CD8-positive, alpha-beta memory T cell (primary cell): Measurements from ENCODE around the gene CAPN11. TPM values are rescaled to one million over a fixed set of nuclear protein-coding genes. Genes with fewer than 3 reads are reported as not detected.
A peak's percentile ranks its signal among the peaks of the same experiment; 100 is the strongest.

Experiments used
- CTCF ChIA-PET: fragments of 350-600 bp; sonication (Branson Sonifier 250); formaldehyde crosslinking; loops from one replicate; lab custom pipeline; 2021; ENCODE audit warnings: antibody characterized with exemption; lab: Charles Lee
- POLR2A ChIA-PET: fragments of 350-600 bp; sonication (Branson Sonifier 250); formaldehyde crosslinking; loops from one replicate; lab custom pipeline; 2021; ENCODE audit warnings: antibody characterized with exemption; lab: Charles Lee
- DNase-seq, 5 donors: peaks; one replicate each; pipeline versions ENCODE4 v3.0.0 to v3.0.0-alpha.2; 2020 to 2022; ENCODE audit warnings: mixed read lengths in 1 of 5
- H3K27ac ChIP-seq: one replicate; pipeline ENCODE4 v1.7.0; 2013; ENCODE audit warnings: low read depth, mild to moderate bottlenecking, low read length, moderate library complexity
- H3K27me3 ChIP-seq: 2 replicates; pipeline ENCODE4 v1.7.0; 2013; ENCODE audit warnings: low read length, mild to moderate bottlenecking; ENCODE audit not compliant: insufficient read depth, poor library complexity, severe bottlenecking
- H3K36me3 ChIP-seq: 2 replicates; pipeline ENCODE4 v1.7.0; 2013; ENCODE audit warnings: mild to moderate bottlenecking, low read length, moderate library complexity; ENCODE audit not compliant: insufficient read depth
- H3K4me1 ChIP-seq: 2 replicates; pipeline ENCODE4 v1.7.0; 2013; ENCODE audit warnings: mild to moderate bottlenecking, low read length, moderate library complexity; ENCODE audit not compliant: insufficient read depth
- H3K4me3 ChIP-seq: 2 replicates; pipeline ENCODE4 v1.7.0; 2013; ENCODE audit warnings: mild to moderate bottlenecking, low read length
- H3K9me3 ChIP-seq: 2 replicates; pipeline ENCODE4 v1.7.0; 2013; ENCODE audit warnings: mild to moderate bottlenecking, low read length
- H3K27ac Mint-ChIP-seq, 8 donors: one replicate each; pipeline ENCODE4 v1.8.0; 2020 to 2021; ENCODE audit warnings: mixed read lengths in 8 of 8, mild to moderate bottlenecking in 6 of 8, inconsistent platforms in 3 of 8, moderate library complexity in 3 of 8
- H3K27me3 Mint-ChIP-seq, 2 donors: one replicate each; pipeline ENCODE4 v1.8.0; 2020 to 2021; ENCODE audit warnings: mixed read lengths in 2 of 2, mild to moderate bottlenecking in 1 of 2, moderate library complexity in 1 of 2
- H3K36me3 Mint-ChIP-seq, 3 donors: one replicate each; pipeline ENCODE4 v1.8.0; 2020 to 2021; ENCODE audit warnings: mixed read lengths in 3 of 3, inconsistent platforms in 1 of 3, mild to moderate bottlenecking in 1 of 3
- H3K4me1 Mint-ChIP-seq, 3 donors: one replicate each; pipeline ENCODE4 v1.8.0; 2020 to 2021; ENCODE audit warnings: mixed read lengths in 3 of 3, inconsistent platforms in 1 of 3, mild to moderate bottlenecking in 1 of 3
- H3K4me3 Mint-ChIP-seq, 7 donors: one replicate each; pipeline ENCODE4 v1.8.0; 2020 to 2021; ENCODE audit warnings: mixed read lengths in 7 of 7, mild to moderate bottlenecking in 6 of 7, moderate library complexity in 4 of 7, inconsistent platforms in 2 of 7
- H3K9me3 Mint-ChIP-seq, 5 donors: one replicate each; pipeline ENCODE4 v1.8.0; 2020 to 2022; ENCODE audit warnings: mixed read lengths in 5 of 5, mild to moderate bottlenecking in 3 of 5, moderate library complexity in 2 of 5, inconsistent platforms in 1 of 5
- polyA plus RNA-seq: library from polyadenylated mRNA; unstranded; fragments of 300-500 nt; fragmentation: Illumina TruSeq; gene quantifications from one replicate; pipeline ENCODE4 v1.2.3, GENCODE V29; 2021
- total RNA-seq, 2 experiments: library from RNA; stranded (reverse); gene quantifications; one replicate each; pipeline ENCODE4 v1.2.3, GENCODE V29; 2021

Gene CAPN11
- total and polyA plus RNA-seq, 3 experiments from 2014 or later = not detected

- ChIA-PET CTCF (interaction anchor here (1.5 kb wide), 1 partner anchor 140 kb away, joined by 3 read pairs; no protein-coding TSS in a partner anchor), POLR2A (interaction anchor here (0.6 kb wide), 1 partner anchor 9 kb away, joined by 3 read pairs; no protein-coding TSS in a partner anchor)
- H3K36me3 Mint-ChIP-seq = peaks cover 0 to 3% (median 0%) of the 10 kb centered on the region in 3 donors
Observed at GRCh38 chr6:44198684-44199083, 40.1 kb downstream of the CAPN11 start.

GRCh38 chr6:44199883-44200282, 41.3 kb downstream of the CAPN11 start:
- no peak overlapping the region for H3K4me3 ChIP-seq
- no peaks in the 10 kb centered on the region for H3K4me1 ChIP-seq
- H3K27me3 Mint-ChIP-seq = peaks cover 9 to 23% of the 10 kb centered on the region in 2 donors
- no peaks in the 10 kb centered on the region for H3K4me1 Mint-ChIP-seq
- H3K9me3 Mint-ChIP-seq = no peaks in the 10 kb centered on the region
- no peak overlapping the region for H3K4me3 Mint-ChIP-seq
- no peaks in the 10 kb centered on the region for H3K9me3 ChIP-seq
- H3K36me3 ChIP-seq = no peaks in the 10 kb centered on the region
- no peak overlapping the region for H3K27ac Mint-ChIP-seq
- ChIA-PET CTCF (interaction anchor here (1.5 kb wide), 1 partner anchor 139 kb away, joined by 3 read pairs; no protein-coding TSS in a partner anchor), POLR2A (no interaction called here)
- peaks cover 0 to 3% (median 0%) of the 10 kb centered on the region in 3 donors for H3K36me3 Mint-ChIP-seq
- no peaks in the 10 kb centered on the region for H3K27me3 ChIP-seq
- DNase-seq = no peak
- no peak overlapping the region for H3K27ac ChIP-seq

More at GRCh38 chr6:44198684-44199083, 40.1 kb downstream of the CAPN11 start:
- no peak overlapping the region for H3K27ac ChIP-seq
- Mint-ChIP-seq H3K4me3 (no peak overlapping the region), H3K27me3 (peaks cover 12 to 25% of the 10 kb centered on the region in 2 donors), H3K27ac (no peak overlapping the region), H3K9me3 (no peaks in the 10 kb centered on the region), H3K4me1 (no peaks in the 10 kb centered on the region)
- H3K9me3 ChIP-seq = no peaks in the 10 kb centered on the region
- H3K36me3 ChIP-seq = no peaks in the 10 kb centered on the region
- no peak for DNase-seq
- no peak overlapping the region for H3K4me3 ChIP-seq
- H3K27me3 ChIP-seq = no peaks in the 10 kb centered on the region
- no peaks in the 10 kb centered on the region for H3K4me1 ChIP-seq

- H3K9me3 ChIP-seq = no peaks in the 10 kb centered on the region
- no peak for DNase-seq
- no peak overlapping the region for H3K4me3 Mint-ChIP-seq
- CTCF ChIA-PET = interaction anchor here (1.3 kb wide), 1 partner anchor 21 kb away, joined by 3 read pairs; no protein-coding TSS in a partner anchor
- H3K27me3 Mint-ChIP-seq = peaks cover 9 to 25% of the 10 kb centered on the region in 2 donors
- H3K4me3 ChIP-seq = no peak overlapping the region
- H3K27me3 ChIP-seq = no peaks in the 10 kb centered on the region
- H3K4me1 Mint-ChIP-seq = no peaks in the 10 kb centered on the region
- H3K27ac Mint-ChIP-seq = no peak overlapping the region
- no peaks in the 10 kb centered on the region for H3K4me1 ChIP-seq
- H3K27ac ChIP-seq = peak overlapping the region; percentile 47
- H3K9me3 Mint-ChIP-seq = no peaks in the 10 kb centered on the region
- H3K36me3 Mint-ChIP-seq = peaks cover 0 to 3% (median 0%) of the 10 kb centered on the region in 3 donors
- POLR2A ChIA-PET = no interaction called here
- H3K36me3 ChIP-seq = no peaks in the 10 kb centered on the region
Observed at GRCh38 chr6:44201200-44201599, 42.6 kb downstream of the CAPN11 start.

GRCh38 chr6:44201638-44202303, 43.2 kb downstream of the CAPN11 start:
- peaks cover 9 to 30% of the 10 kb centered on the region in 2 donors for H3K27me3 Mint-ChIP-seq
- CTCF ChIA-PET = interaction anchor here (0.6 to 1.3 kb wide), 2 partner anchors 14 to 21 kb away, joined by 3 read pairs; no protein-coding TSS in a partner anchor

GRCh38 chr6:44202332-44202971, 43.8 kb downstream of the CAPN11 start:
- Mint-ChIP-seq H3K36me3 (peaks cover 0 to 3% (median 0%) of the 10 kb centered on the region in 3 donors), H3K4me1 (no peaks in the 10 kb centered on the region), H3K27ac (peak overlapping the region in 1 of 8 donors; percentile 27), H3K4me3 (no peak overlapping the region), H3K27me3 (peaks cover 9 to 30% of the 10 kb centered on the region in 2 donors), H3K9me3 (no peaks in the 10 kb centered on the region)
- H3K27me3 ChIP-seq = no peaks in the 10 kb centered on the region
- H3K9me3 ChIP-seq = no peaks in the 10 kb centered on the region
- H3K4me3 ChIP-seq = no peak overlapping the region
- no peaks in the 10 kb centered on the region for H3K36me3 ChIP-seq
- H3K4me1 ChIP-seq = no peaks in the 10 kb centered on the region
- POLR2A ChIA-PET = no interaction called here
- peak overlapping the region; percentile 47 for H3K27ac ChIP-seq
- DNase-seq = no peak
- CTCF ChIA-PET = interaction anchor here (0.6 to 1.3 kb wide), 2 partner anchors 14 to 20 kb away, joined by 3 read pairs; no protein-coding TSS in a partner anchor

More at GRCh38 chr6:44201638-44202303, 43.2 kb downstream of the CAPN11 start:
- Mint-ChIP-seq H3K4me3 (no peak overlapping the region), H3K9me3 (no peaks in the 10 kb centered on the region), H3K36me3 (peaks cover 0 to 3% (median 0%) of the 10 kb centered on the region in 3 donors), H3K4me1 (no peaks in the 10 kb centered on the region), H3K27ac (no peak overlapping the region)
- Histone ChIP-seq H3K9me3 (no peaks in the 10 kb centered on the region), H3K4me3 (no peak overlapping the region), H3K27me3 (no peaks in the 10 kb centered on the region), H3K27ac (peak overlapping the region; percentile 47), H3K4me1 (no peaks in the 10 kb centered on the region), H3K36me3 (no peaks in the 10 kb centered on the region)
- DNase-seq = no peak
- POLR2A ChIA-PET = no interaction called here

- Histone ChIP-seq H3K9me3 (no peaks in the 10 kb centered on the region), H3K36me3 (no peaks in the 10 kb centered on the region), H3K4me1 (no peaks in the 10 kb centered on the region), H3K27me3 (no peaks in the 10 kb centered on the region), H3K4me3 (no peak overlapping the region), H3K27ac (no peak overlapping the region)
- Mint-ChIP-seq H3K4me1 (no peaks in the 10 kb centered on the region), H3K4me3 (no peak overlapping the region), H3K36me3 (peaks cover 0 to 3% (median 0%) of the 10 kb centered on the region in 3 donors), H3K9me3 (no peaks in the 10 kb centered on the region), H3K27ac (no peak overlapping the region), H3K27me3 (peaks cover 9 to 31% of the 10 kb centered on the region in 2 donors)
- POLR2A ChIA-PET = no interaction called here
- CTCF ChIA-PET = no interaction called here
- no peak for DNase-seq
Observed at GRCh38 chr6:44202972-44203750, 44.5 kb downstream of the CAPN11 start.

DNA sequence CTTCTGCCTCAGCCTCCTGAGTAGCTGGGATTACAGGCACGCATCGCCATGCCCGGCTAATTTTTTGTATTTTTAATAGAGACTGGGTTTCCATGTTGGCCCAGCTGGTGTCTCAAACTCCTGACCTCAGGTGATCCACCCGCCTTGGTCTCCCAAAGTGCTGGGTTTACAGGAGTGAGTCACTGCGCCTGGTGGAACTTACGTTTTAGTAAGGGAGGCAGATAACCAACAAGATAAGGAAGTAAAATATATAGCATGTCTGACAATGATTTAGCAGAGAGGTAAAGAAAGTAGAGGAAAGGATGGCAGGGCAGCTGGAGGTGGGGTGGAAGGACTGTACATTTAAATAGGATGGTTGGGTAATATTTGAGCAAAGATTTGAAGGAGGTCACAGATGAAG, 45.3 kb downstream of the CAPN11 start:
- Histone ChIP-seq H3K27me3 (no peaks in the 10 kb centered on the region), H3K4me3 (no peak overlapping the region), H3K9me3 (no peaks in the 10 kb centered on the region), H3K4me1 (no peaks in the 10 kb centered on the region), H3K27ac (no peak overlapping the region), H3K36me3 (no peaks in the 10 kb centered on the region)
- CTCF ChIA-PET = no interaction called here
- Mint-ChIP-seq H3K27me3 (peaks cover 6 to 33% of the 10 kb centered on the region in 2 donors), H3K4me3 (no peak overlapping the region), H3K9me3 (no peaks in the 10 kb centered on the region), H3K27ac (no peak overlapping the region), H3K4me1 (no peaks in the 10 kb centered on the region), H3K36me3 (peaks cover 0 to 3% (median 0%) of the 10 kb centered on the region in 3 donors)
- POLR2A ChIA-PET = no interaction called here
- DNase-seq = no peak
